Stomach (tissue), 9 donors: Measurements from ENCODE around the gene SENP7. TPM values are rescaled to one million over a fixed set of nuclear protein-coding genes. Genes with fewer than 3 reads are reported as not detected.
A peak's percentile ranks its signal among the peaks of the same experiment; 100 is the strongest.

Source experiments
- DNase-seq, 2 donors: peaks; one replicate each; pipeline versions ENCODE4 v3.0.0 to v3.0.0-alpha.2; 2013 to 2019
- H3K27ac ChIP-seq, 5 donors: fragments of 200-600 bp in 4 of 5; sonication (generic) in 4 of 5; one replicate each; pipeline ENCODE4 v1.5.1; 2013 to 2019; ENCODE audit warnings: mild to moderate bottlenecking in 1 of 5, moderate library complexity in 1 of 5
- H3K27me3 ChIP-seq, 3 donors: fragments of 200-600 bp; sonication (generic); one replicate each; pipeline ENCODE4 v1.5.1; 2017 to 2019; ENCODE audit warnings: mixed run types in 1 of 3
- H3K36me3 ChIP-seq, 4 donors: fragments of 200-600 bp; sonication (generic); 1 replicate in 3 of 4; 2 replicates in 1 of 4; pipeline ENCODE4 v1.5.1; 2016 to 2019
- H3K4me1 ChIP-seq, 4 donors: fragments of 200-600 bp; sonication (generic); one replicate each; pipeline ENCODE4 v1.5.1; 2016 to 2019
- H3K4me3 ChIP-seq, 4 donors: fragments of 200-600 bp; sonication (generic) in 3 of 4; one replicate each; pipeline ENCODE4 v1.5.1; 2016 to 2019; ENCODE audit warnings: mild to moderate bottlenecking in 1 of 4
- H3K9me3 ChIP-seq, 4 donors: fragments of 200-600 bp; sonication (generic); one replicate each; pipeline ENCODE4 v1.5.1; 2016 to 2019
- CTCF ChIP-seq, 7 experiments: fragments of 450-650 bp in 4 of 7; fragments of 200-600 bp in 3 of 7; sonication (generic) in 3 of 7; IDR thresholded peaks; one replicate each; pipeline ENCODE4 v1.5.1; 2016 to 2019; ENCODE audit warnings: antibody characterized with exemption in 7 of 7, control low read depth in 2 of 7, mild to moderate bottlenecking in 1 of 7
- EP300 ChIP-seq: sonication (generic); formaldehyde crosslinking; IDR thresholded peaks from one replicate; pipeline ENCODE4 v1.6.1; 2017; ENCODE audit warnings: antibody characterized with exemption
- POLR2A ChIP-seq, 4 donors: fragments of 450-650 bp; IDR thresholded peaks; one replicate each; pipeline ENCODE4 v1.6.1; 2016; ENCODE audit warnings: antibody characterized with exemption in 4 of 4, control low read depth in 2 of 4, mild to moderate bottlenecking in 1 of 4, moderate library complexity in 1 of 4
- POLR2AphosphoS5 ChIP-seq, 3 donors: sonication (generic); formaldehyde crosslinking; IDR thresholded peaks; one replicate each; pipeline ENCODE4 v1.6.1; 2016; ENCODE audit warnings: antibody characterized with exemption in 3 of 3
- WGBS, 5 donors: extraction: QIAGEN DNeasy Blood & Tissue Kit in 3 of 5; methylation state at CpG; one replicate each; pipeline versions ENCODE4 v1.1.5 to v1.1.7; 2013 to 2018; 5-methylcytosine and 5-hydroxymethylcytosine counted together
- intact Hi-C: fragments of 100-400 bp; cut with DNase I; formaldehyde crosslinking; loops from one replicate; pipeline ENCODE4 v1.15.1; 2023; ENCODE audit warnings: low total_unique reads
- polyA plus RNA-seq, 3 donors: library from polyadenylated mRNA; stranded (reverse); fragments of 200-250 nt; gene quantifications; one replicate each; pipeline ENCODE4 v1.2.3, GENCODE V29; 2013
- total RNA-seq, 5 donors: library from RNA; depleted of rRNA; stranded (reverse); fragments of >200 nt; gene quantifications; one replicate each; pipeline versions ENCODE4 v1.1.0 to v1.2.3, GENCODE V29; 2014 to 2016
- donor health status: healthy with polysubstance abuse.
- donor health status: Bipolar disorder and iron deficiency.
- donor health status: healthy.

The SENP7 gene
- total and polyA plus RNA-seq, 8 donors: 1.4 to 93.1 (median 14.6) TPM

GRCh38 chr3:101387351-101387750 is 125.7 kb downstream of the SENP7 start:
- intact Hi-C loops: no loop called here
- no peak for DNase-seq

GRCh38 chr3:101384426-101384825 is 128.6 kb downstream of the SENP7 start:
- DNase-seq: no peak
- WGBS, 5 donors: 98 to 100% (median 98%) methylated on average over 1 to 10 of the region's 10 CpGs

More at GRCh38 chr3:101387351-101387750, 125.7 kb downstream of the SENP7 start:
- Histone ChIP-seq H3K27me3 (no peaks in the 10 kb centered on the region), H3K36me3 (peaks cover 0 to 15% (median 2%) of the 10 kb centered on the region in 4 donors), H3K27ac (no peak overlapping the region), H3K4me3 (no peak overlapping the region), H3K4me1 (peaks cover 0 to 22% (median 9%) of the 10 kb centered on the region in 4 donors), H3K9me3 (peaks cover 0 to 12% (median 8%) of the 10 kb centered on the region in 4 donors)
- TF ChIP-seq POLR2A (IDR thresholded peaks at IDR 0.05): no peak
- no peak for TF ChIP-seq CTCF (IDR thresholded peaks at IDR 0.05)
- no peak for TF ChIP-seq EP300
- TF ChIP-seq POLR2AphosphoS5 (IDR thresholded peaks at IDR 0.05): no peak
- 94 to 96% (median 96%) methylated on average over 3 to 5 of the region's 5 CpGs for WGBS, 5 donors

GRCh38 chr3:101383656-101384055 is 129.4 kb downstream of the SENP7 start:
- no peaks in the 10 kb centered on the region for H3K27me3 ChIP-seq
- WGBS, 5 donors: 80 to 100% (median 94%) methylated on average over 1 to 4 of the region's 4 CpGs
- no peak for TF ChIP-seq POLR2AphosphoS5 (IDR thresholded peaks at IDR 0.05)
- TF ChIP-seq EP300: no peak
- TF ChIP-seq POLR2A (IDR thresholded peaks at IDR 0.05): no peak
- no peak for TF ChIP-seq CTCF (IDR thresholded peaks at IDR 0.05)
- intact Hi-C loops: no loop called here
- peaks cover 0 to 8% (median 2%) of the 10 kb centered on the region in 4 donors for H3K36me3 ChIP-seq
- no peak overlapping the region for H3K27ac ChIP-seq
- H3K4me3 ChIP-seq: no peak overlapping the region
- peaks cover 0 to 4% (median 0%) of the 10 kb centered on the region in 4 donors for H3K9me3 ChIP-seq
- H3K4me1 ChIP-seq: peaks cover 0 to 30% (median 12%) of the 10 kb centered on the region in 4 donors
- no peak for DNase-seq

More at GRCh38 chr3:101384426-101384825, 128.6 kb downstream of the SENP7 start:
- Histone ChIP-seq H3K27ac (no peak overlapping the region), H3K36me3 (peaks cover 0 to 9% (median 2%) of the 10 kb centered on the region in 4 donors), H3K4me1 (peaks cover 0 to 30% (median 12%) of the 10 kb centered on the region in 4 donors), H3K9me3 (peaks cover 0 to 7% (median 6%) of the 10 kb centered on the region in 4 donors), H3K4me3 (no peak overlapping the region), H3K27me3 (no peaks in the 10 kb centered on the region)
- intact Hi-C loops: no loop called here
- TF ChIP-seq CTCF (IDR thresholded peaks at IDR 0.05) (no peak), POLR2A (IDR thresholded peaks at IDR 0.05) (no peak), EP300 (no peak), POLR2AphosphoS5 (IDR thresholded peaks at IDR 0.05) (no peak)

- Histone ChIP-seq H3K4me3 (no peak overlapping the region), H3K27me3 (no peaks in the 10 kb centered on the region), H3K36me3 (peaks cover 0 to 8% (median 2%) of the 10 kb centered on the region in 4 donors), H3K4me1 (peaks cover 0 to 30% (median 12%) of the 10 kb centered on the region in 4 donors), H3K27ac (peak overlapping the region in 1 of 5 donors; percentile 13), H3K9me3 (peaks cover 0 to 4% (median 0%) of the 10 kb centered on the region in 4 donors)
- WGBS, 5 donors: 44 to 75% (median 69%) methylated on average over 4 to 5 of the region's 5 CpGs
- intact Hi-C loops: no loop called here
- peak in 1 of 2 donors; percentile 66 for DNase-seq
- TF ChIP-seq CTCF (IDR thresholded peaks at IDR 0.05): no peak
- no peak for TF ChIP-seq POLR2AphosphoS5 (IDR thresholded peaks at IDR 0.05)
- TF ChIP-seq POLR2A (IDR thresholded peaks at IDR 0.05): no peak
- TF ChIP-seq EP300: no peak
These were observed 129.8 kb downstream of the SENP7 start for GRCh38 chr3:101383156-101383575.
